ENCODE data around the gene PNKP. TPM values are rescaled to one million over a fixed set of nuclear protein-coding genes. Genes with fewer than 3 reads are reported as not detected.

The PNKP gene
- total RNA-seq, 3 donors from 2014 or later = 84.3 to 114 (median 111) TPM

GRCh38 chr19:49860336-49861102 is 6.9 kb downstream of the PNKP start:
- TF ChIP-seq, protein P1, sequence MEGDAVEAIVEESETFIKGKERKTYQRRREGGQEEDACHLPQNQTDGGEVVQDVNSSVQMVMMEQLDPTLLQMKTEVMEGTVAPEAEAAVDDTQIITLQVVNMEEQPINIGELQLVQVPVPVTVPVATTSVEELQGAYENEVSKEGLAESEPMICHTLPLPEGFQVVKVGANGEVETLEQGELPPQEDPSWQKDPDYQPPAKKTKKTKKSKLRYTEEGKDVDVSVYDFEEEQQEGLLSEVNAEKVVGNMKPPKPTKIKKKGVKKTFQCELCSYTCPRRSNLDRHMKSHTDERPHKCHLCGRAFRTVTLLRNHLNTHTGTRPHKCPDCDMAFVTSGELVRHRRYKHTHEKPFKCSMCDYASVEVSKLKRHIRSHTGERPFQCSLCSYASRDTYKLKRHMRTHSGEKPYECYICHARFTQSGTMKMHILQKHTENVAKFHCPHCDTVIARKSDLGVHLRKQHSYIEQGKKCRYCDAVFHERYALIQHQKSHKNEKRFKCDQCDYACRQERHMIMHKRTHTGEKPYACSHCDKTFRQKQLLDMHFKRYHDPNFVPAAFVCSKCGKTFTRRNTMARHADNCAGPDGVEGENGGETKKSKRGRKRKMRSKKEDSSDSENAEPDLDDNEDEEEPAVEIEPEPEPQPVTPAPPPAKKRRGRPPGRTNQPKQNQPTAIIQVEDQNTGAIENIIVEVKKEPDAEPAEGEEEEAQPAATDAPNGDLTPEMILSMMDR (IDR thresholded peaks at IDR 0.05) = no peak
- ATAC-seq = no peak
- no peaks in the 10 kb centered on the region for H3K9me3 ChIP-seq
- intact Hi-C loops (cut with DNase I, micrococcal nuclease) = no loop called here
- H3K36me3 ChIP-seq (ENCODE audit: low read depth) = peaks cover 9% of the 10 kb centered on the region
- H3K4me3 ChIP-seq = no peak overlapping the region
- peaks cover 4% of the 10 kb centered on the region for H3K4me1 ChIP-seq (ENCODE audit: low read depth)
- peak in 1 of 3 donors; percentile 5 for DNase-seq

DNA sequence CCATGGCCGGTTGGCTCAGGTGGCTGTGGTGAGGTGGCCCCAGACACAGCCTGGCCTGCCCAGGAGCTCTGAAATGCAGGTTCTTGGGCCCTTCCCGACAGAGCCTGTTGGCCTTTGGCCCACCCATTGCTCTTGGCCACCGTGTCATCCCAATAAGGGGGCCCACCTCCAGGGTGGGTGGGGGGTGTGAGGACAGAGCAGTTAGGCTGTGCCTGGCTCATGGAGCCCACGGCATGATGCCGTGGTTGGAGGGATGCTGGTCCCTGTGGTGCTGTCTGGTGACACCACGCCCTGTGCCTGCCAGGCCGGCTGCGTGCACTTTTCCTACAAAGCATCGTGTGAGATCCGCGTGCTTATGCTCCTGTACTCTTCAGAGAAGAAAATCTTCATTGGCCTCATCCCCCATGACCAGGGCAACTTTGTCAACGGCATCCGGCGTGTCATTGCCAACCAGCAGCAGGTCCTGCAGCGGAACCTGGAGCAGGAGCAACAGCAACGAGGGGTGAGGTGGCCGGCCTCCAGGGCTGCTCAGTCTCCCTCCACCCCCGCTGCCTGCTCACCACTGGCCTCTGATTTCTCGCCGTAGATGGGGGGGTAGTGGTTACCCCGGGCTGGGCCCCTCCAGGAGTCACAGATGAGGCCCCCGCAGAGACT is 7.6 kb downstream of the PNKP start:
- peaks cover 9% of the 10 kb centered on the region for H3K36me3 ChIP-seq (ENCODE audit: low read depth)

GRCh38 chr19:49858088-49858985 is 9.0 kb downstream of the PNKP start:
- TF ChIP-seq, protein P1 (IDR thresholded peaks at IDR 0.05) = no peak
- no peak overlapping the region for H3K4me3 ChIP-seq
- H3K4me1 ChIP-seq (ENCODE audit: low read depth) = no peaks in the 10 kb centered on the region
- ATAC-seq = no peak
- no peaks in the 10 kb centered on the region for H3K9me3 ChIP-seq
- H3K36me3 ChIP-seq (ENCODE audit: low read depth) = no peaks in the 10 kb centered on the region
- intact Hi-C loops (cut with DNase I, micrococcal nuclease) = no loop called here
- DNase-seq = peak in 1 of 3 donors; percentile 5

More for the DNA sequence above, 7.6 kb downstream of the PNKP start:
- no peak for ATAC-seq
- Histone ChIP-seq H3K4me1 (ENCODE audit: low read depth) (no peaks in the 10 kb centered on the region), H3K4me3 (no peak overlapping the region), H3K9me3 (no peaks in the 10 kb centered on the region)
- TF ChIP-seq, protein P1 (IDR thresholded peaks at IDR 0.05) = no peak
- intact Hi-C loops (cut with DNase I, micrococcal nuclease) = no loop called here
- DNase-seq = peak in 1 of 3 donors; percentile 4

DNA sequence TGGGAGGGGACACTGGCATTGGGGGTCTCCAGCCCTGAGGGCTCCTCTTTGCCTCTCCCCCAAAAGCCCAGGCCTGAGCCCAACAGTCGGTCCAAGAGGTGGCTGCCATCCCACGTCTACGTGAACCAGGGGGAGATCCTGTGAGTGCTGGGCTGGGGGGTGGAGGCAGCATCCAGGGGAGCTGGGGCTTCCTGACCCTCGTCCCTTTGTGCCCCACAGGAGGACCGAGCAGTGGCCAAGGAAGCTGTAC is 9.6 kb downstream of the PNKP start:
- H3K4me3 ChIP-seq = no peak overlapping the region
- H3K4me1 ChIP-seq (ENCODE audit: low read depth) = peaks cover 5% of the 10 kb centered on the region
- intact Hi-C loops (cut with DNase I, micrococcal nuclease) = no loop called here
- ATAC-seq (no peak), DNase-seq (peak in 1 of 3 donors; percentile 49)
- no peaks in the 10 kb centered on the region for H3K9me3 ChIP-seq
- TF ChIP-seq, protein P1 (IDR thresholded peaks at IDR 0.05) = no peak
- H3K36me3 ChIP-seq (ENCODE audit: low read depth) = no peaks in the 10 kb centered on the region

DNA sequence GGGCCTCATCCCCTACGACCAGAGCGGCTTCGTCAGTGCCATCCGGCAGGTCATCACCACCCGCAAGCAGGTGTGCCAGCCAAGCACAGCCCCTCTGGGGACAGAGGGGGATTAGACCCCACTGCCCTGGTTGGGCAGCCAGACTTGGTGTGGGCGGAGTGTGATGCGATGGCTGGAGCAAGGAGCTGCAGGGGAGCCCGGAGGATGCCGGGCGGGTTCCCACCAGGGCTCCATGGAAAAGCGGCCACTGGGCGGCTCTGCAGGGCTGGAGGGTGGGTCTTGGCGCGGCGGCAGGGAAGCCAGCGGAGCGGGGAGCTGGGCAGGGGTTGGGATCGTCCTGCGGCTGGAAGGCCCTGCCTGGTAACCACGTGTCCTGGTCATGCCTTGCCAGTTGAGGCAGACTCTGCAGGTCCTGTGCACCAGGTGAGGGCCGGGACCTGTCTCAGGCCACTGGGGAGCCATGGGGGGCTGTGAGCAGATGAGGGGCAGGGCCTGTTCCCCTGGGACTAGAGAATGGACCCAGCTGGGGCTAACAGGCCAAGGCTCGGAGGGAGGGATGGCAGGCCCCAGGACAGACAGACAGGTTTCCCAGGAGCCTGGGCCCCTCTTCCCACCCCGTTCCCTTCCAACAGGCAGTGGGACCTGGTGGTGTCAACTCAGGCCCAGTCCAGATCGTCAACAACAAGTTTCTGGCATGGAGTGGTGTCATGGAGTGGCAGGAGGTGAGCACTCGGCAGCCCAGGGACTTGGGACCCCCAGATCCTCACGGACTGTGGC is 10.1 kb downstream of the PNKP start:
- ATAC-seq (no peak), DNase-seq (peak; percentile 3 to 55 (median 37))
- no peaks in the 10 kb centered on the region for H3K36me3 ChIP-seq (ENCODE audit: low read depth)
- no peaks in the 10 kb centered on the region for H3K9me3 ChIP-seq
- H3K4me3 ChIP-seq = no peak overlapping the region
- peaks cover 10% of the 10 kb centered on the region for H3K4me1 ChIP-seq (ENCODE audit: low read depth)
- intact Hi-C loops (cut with DNase I, micrococcal nuclease) = no loop called here
- TF ChIP-seq, protein P1 (IDR thresholded peaks at IDR 0.05) = no peak
